Loucy (cell line): ENCODE data around the gene CDK11A.
"Not testable (repeated sequence)": the region's sequence is repeated elsewhere in the genome, so short reads cannot be mapped to it uniquely, and the experiment has no call there.

ENCODE experiments used
- H2AFZ ChIP-seq: fragments of 200-600 bp; sonication (generic); 2 replicates; pipeline ENCODE4 v1.6.0; 2016; ENCODE audit warnings: antibody characterized with exemption, mild to moderate bottlenecking, low read length, moderate library complexity
- H3F3A ChIP-seq: fragments of 200-600 bp; 2 replicates; pipeline ENCODE4 v1.6.0; 2016; ENCODE audit warnings: antibody characterized with exemption, low read depth, mild to moderate bottlenecking
- H3K27me3 ChIP-seq: fragments of 200-600 bp; sonication (generic); 2 replicates; pipeline ENCODE4 v1.6.1; 2014; ENCODE audit warnings: low read length, mild to moderate bottlenecking; ENCODE audit not compliant: insufficient read depth, poor library complexity, severe bottlenecking
- H3K36me3 ChIP-seq: fragments of 200-600 bp; sonication (generic); 2 replicates; pipeline ENCODE4 v1.6.1; 2016; ENCODE audit warnings: low read length; ENCODE audit not compliant: insufficient read depth
- H3K4me1 ChIP-seq: fragments of 200-600 bp; sonication (generic); 2 replicates; pipeline ENCODE4 v1.5.1; 2014; ENCODE audit warnings: low read length, mild to moderate bottlenecking; ENCODE audit not compliant: insufficient read depth, poor library complexity, severe bottlenecking
- H3K4me2 ChIP-seq: fragments of 200-600 bp; sonication (generic); 2 replicates; pipeline ENCODE4 v1.6.0; 2014; ENCODE audit warnings: antibody characterized with exemption, low read length, low read depth, mild to moderate bottlenecking; ENCODE audit not compliant: poor library complexity, severe bottlenecking
- H3K4me3 ChIP-seq: fragments of 200-600 bp; sonication (generic); 2 replicates; pipeline ENCODE4 v1.5.1; 2014; ENCODE audit warnings: low read length, mild to moderate bottlenecking, mixed read lengths; ENCODE audit not compliant: poor library complexity, severe bottlenecking
- H3K79me2 ChIP-seq: fragments of 200-600 bp; sonication (generic); 2 replicates; pipeline ENCODE4 v1.6.1; 2014; ENCODE audit warnings: low read length; ENCODE audit not compliant: insufficient read depth
- H3K9ac ChIP-seq: fragments of 200-600 bp; sonication (generic); 2 replicates; pipeline ENCODE4 v1.6.0; 2014; ENCODE audit warnings: mild to moderate bottlenecking, low read depth, low read length, moderate library complexity; ENCODE audit not compliant: poor library complexity, severe bottlenecking
- H3K9me2 ChIP-seq: fragments of 200-600 bp; sonication (generic); replicated peaks from 2 replicates; pipeline ENCODE4 v1.6.1; 2016; ENCODE audit warnings: low read depth, low read length, mixed read lengths
- H3K9me3 ChIP-seq: fragments of 200-600 bp; sonication (generic); 2 replicates; pipeline ENCODE4 v1.6.1; 2014; ENCODE audit warnings: mild to moderate bottlenecking, antibody characterized with exemption, low read length, low read depth; ENCODE audit not compliant: insufficient read depth
- H4K20me1 ChIP-seq: fragments of 200-600 bp; sonication (generic); 2 replicates; pipeline ENCODE4 v1.6.0; 2014; ENCODE audit warnings: antibody characterized with exemption, low read length, mild to moderate bottlenecking; ENCODE audit not compliant: insufficient read depth, poor library complexity, severe bottlenecking
- CTCF ChIP-seq: fragments of 200-600 bp; sonication (generic); conservative IDR thresholded peaks from 2 replicates; pipeline ENCODE4 v1.5.1; 2014; ENCODE audit warnings: mild to moderate bottlenecking, antibody characterized with exemption, low read length
- EZH2phosphoT487 ChIP-seq: fragments of 200-600 bp; IDR thresholded peaks from 2 replicates; pipeline ENCODE4 v1.6.1; 2018; ENCODE audit warnings: antibody characterized with exemption, mild to moderate bottlenecking, moderate library complexity, borderline replicate concordance

Gene CDK11A

GRCh38 chr1:1737675-1738590 is 13.8 kb upstream of the CDK11A start:
- H2AFZ ChIP-seq, H3K9me3 ChIP-seq, H3K4me3 ChIP-seq, H3K4me2 ChIP-seq, H3F3A ChIP-seq, H3K27me3 ChIP-seq, H3K4me1 ChIP-seq, H3K36me3 ChIP-seq, H4K20me1 ChIP-seq, H3K79me2 ChIP-seq, H3K9ac ChIP-seq, H3K9me2 ChIP-seq: not testable (repeated sequence)

- Histone ChIP-seq H3K4me3 (no peak overlapping the region), H3K4me2 (no peak overlapping the region), H2AFZ (no peak overlapping the region), H3K9me2 (no peaks in the 10 kb centered on the region), H3K4me1 (no peaks in the 10 kb centered on the region), H4K20me1 (no peaks in the 10 kb centered on the region), H3K27me3 (no peaks in the 10 kb centered on the region), H3K9me3 (no peaks in the 10 kb centered on the region), H3K36me3 (no peaks in the 10 kb centered on the region; the same call in 1 of the 2 replicates), H3K79me2 (no peaks in the 10 kb centered on the region), H3F3A (no peaks in the 10 kb centered on the region), H3K9ac (no peak overlapping the region)
- TF ChIP-seq CTCF (no peak), EZH2phosphoT487 (no peak)
Measured at GRCh38 chr1:1732381-1732780, 8.2 kb upstream of the CDK11A start.

DNA sequence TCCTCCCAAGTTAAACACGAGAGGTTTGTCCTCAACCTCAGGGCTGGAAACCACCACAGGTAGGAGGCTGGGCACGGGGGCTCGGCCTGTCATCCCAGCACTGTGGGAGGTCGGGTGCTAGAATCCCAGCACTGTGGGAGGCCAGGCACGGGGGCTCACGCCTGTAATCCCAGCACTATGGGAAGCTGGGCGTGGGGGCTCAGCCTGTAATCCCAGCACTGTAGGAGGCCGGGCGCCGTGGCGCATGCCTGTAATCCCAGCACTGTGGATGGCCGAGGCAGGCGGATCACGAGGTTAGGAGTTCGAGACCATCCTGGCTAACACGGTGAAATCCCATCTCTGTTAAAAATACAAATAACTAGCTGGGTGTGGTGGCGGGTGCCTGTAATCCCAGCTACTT is 6.7 kb upstream of the CDK11A start:
- Histone ChIP-seq H3K36me3 (no peaks in the 10 kb centered on the region; the same call in 1 of the 2 replicates), H2AFZ (no peak overlapping the region), H3K9me3 (no peaks in the 10 kb centered on the region), H3K4me1 (no peaks in the 10 kb centered on the region), H3K4me3 (no peak overlapping the region), H3K79me2 (no peaks in the 10 kb centered on the region), H3K4me2 (no peak overlapping the region), H3F3A (no peaks in the 10 kb centered on the region), H3K9me2 (no peaks in the 10 kb centered on the region), H3K9ac (no peak overlapping the region), H4K20me1 (no peaks in the 10 kb centered on the region), H3K27me3 (no peaks in the 10 kb centered on the region)
- no peak for TF ChIP-seq CTCF
- no peak for TF ChIP-seq EZH2phosphoT487

DNA sequence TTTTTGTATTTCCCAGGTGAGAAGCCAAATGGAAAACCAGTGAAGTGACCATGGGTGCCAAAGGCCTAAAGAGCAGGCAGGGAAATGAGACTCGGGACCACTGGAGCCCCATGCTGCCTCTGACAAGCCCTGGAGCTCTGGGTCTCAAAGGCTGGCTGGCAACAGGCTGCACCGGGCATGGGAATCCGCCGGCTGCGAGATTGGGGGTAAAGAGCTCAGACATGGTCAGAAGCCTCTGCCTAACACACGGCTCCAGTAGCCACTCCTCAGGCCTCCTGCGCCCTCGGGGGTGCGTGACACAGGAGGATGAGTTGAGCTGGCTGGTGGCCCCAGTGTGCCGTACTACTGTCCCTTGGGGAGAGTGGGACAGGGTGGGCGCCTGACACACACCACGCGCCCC is 6.1 kb upstream of the CDK11A start:
- H3K27me3 ChIP-seq, H3K4me2 ChIP-seq, H3K9ac ChIP-seq, H4K20me1 ChIP-seq, H3K36me3 ChIP-seq, H2AFZ ChIP-seq, H3K4me3 ChIP-seq, H3K9me2 ChIP-seq, H3K9me3 ChIP-seq, H3F3A ChIP-seq, H3K4me1 ChIP-seq, H3K79me2 ChIP-seq: not testable (repeated sequence)

- H4K20me1 ChIP-seq, H2AFZ ChIP-seq, H3K79me2 ChIP-seq, H3K9me2 ChIP-seq, H3F3A ChIP-seq, H3K4me3 ChIP-seq, H3K27me3 ChIP-seq, H3K9me3 ChIP-seq, H3K36me3 ChIP-seq, H3K4me1 ChIP-seq, H3K9ac ChIP-seq, H3K4me2 ChIP-seq: not testable (repeated sequence)
Measured at GRCh38 chr1:1729116-1729816, 5.1 kb upstream of the CDK11A start.
